OCI-LY3 (cell line): ENCODE data around the gene KLHDC3.

Source experiments
- H2AFZ ChIP-seq: fragments of 200-600, 300-600 bp; shearing (Covaris generic); 2 replicates; pipeline ENCODE4 v1.6.0; 2014; ENCODE audit warnings: antibody characterized with exemption, low read depth, low read length
- H3K27ac ChIP-seq: fragments of 200-600, 300-600 bp; sonication (generic); 2 replicates; pipeline ENCODE4 v1.5.1; 2014; ENCODE audit warnings: mild to moderate bottlenecking, low read length, moderate library complexity, mixed read lengths
- H3K27me3 ChIP-seq: fragments of 200-600, 300-600 bp; sonication (generic); 2 replicates; pipeline ENCODE4 v1.6.1; 2014; ENCODE audit warnings: low read depth, low read length, mixed read lengths
- H3K36me3 ChIP-seq: fragments of 200-600, 300-600 bp; sonication (generic); replicated peaks from 2 replicates; pipeline ENCODE3; 2014; ENCODE audit warnings: low read depth, low read length, mixed read lengths
- H3K4me1 ChIP-seq: fragments of 300-600, 200-600 bp; sonication (generic); 2 replicates; pipeline ENCODE4 v1.6.1; 2014; ENCODE audit warnings: low read length, mixed read lengths
- H3K4me2 ChIP-seq: fragments of 200-600, 300-600 bp; sonication (generic); 2 replicates; pipeline ENCODE4 v1.6.1; 2014; ENCODE audit warnings: low read length, mixed read lengths
- H3K4me3 ChIP-seq: fragments of 300-600, 200-600 bp; sonication (generic); 2 replicates; pipeline ENCODE4 v1.5.1; 2014; ENCODE audit warnings: antibody characterized with exemption, mild to moderate bottlenecking, low read length, moderate library complexity
- H3K79me2 ChIP-seq: fragments of 300-600, 200-600 bp; shearing (Covaris generic); 2 replicates; pipeline ENCODE4 v1.6.1; 2014; ENCODE audit warnings: mild to moderate bottlenecking, low read length, mixed read lengths
- H3K9ac ChIP-seq: fragments of 300-600, 200-600 bp; shearing (Covaris generic); 2 replicates; pipeline ENCODE4 v1.6.0; 2014; ENCODE audit warnings: mild to moderate bottlenecking, low read length, moderate library complexity
- H3K9me3 ChIP-seq: fragments of 200-600, 300-600 bp; shearing (Covaris generic); 2 replicates; pipeline ENCODE4 v1.6.1; 2014; ENCODE audit warnings: low read length, mixed read lengths; ENCODE audit not compliant: insufficient read depth
- H4K20me1 ChIP-seq: fragments of 200-600, 300-600 bp; sonication (generic); 2 replicates; pipeline ENCODE4 v1.6.1; 2016; ENCODE audit warnings: low read length, mixed read lengths; ENCODE audit not compliant: insufficient read depth
- CTCF ChIP-seq: fragments of 200-600, 300-600 bp; sonication (generic); IDR thresholded peaks from 2 replicates; pipeline ENCODE4 v1.5.1; 2014; ENCODE audit warnings: antibody characterized with exemption, low read length, low read depth
- EZH2phosphoT487 ChIP-seq: fragments of 200-600 bp; shearing (Covaris generic); IDR thresholded peaks from 2 replicates; pipeline ENCODE4 v1.6.1; 2018; ENCODE audit warnings: antibody characterized with exemption, mixed run types, low read depth

KLHDC3 gene

GRCh38 chr6:42978839-42979522, 35.1 kb upstream of the KLHDC3 start, which contains the start of gene PEX6:
Gene PEX6 (minus strand): TSS chr6:42979181. CDS start chr6:42979150, 31 bp downstream.
- Histone ChIP-seq H3K9me3 (no peaks in the 10 kb centered on the region), H3K4me2 (peak within 1 kb of the TSS; percentile 96), H4K20me1 (no peaks in the 10 kb centered on the region), H3K79me2 (peaks cover 26% of the 10 kb centered on the region), H3K27ac (peak within 1 kb of the TSS; percentile 76), H3K4me1 (peaks cover 19% of the 10 kb centered on the region; the same call in 1 of the 2 replicates), H3K4me3 (peak within 1 kb of the TSS; percentile 91), H3K36me3 (peaks cover 8% of the 10 kb centered on the region), H3K9ac (peak within 1 kb of the TSS; percentile 93), H2AFZ (peak within 1 kb of the TSS; percentile 96), H3K27me3 (no peaks in the 10 kb centered on the region)
- TF ChIP-seq EZH2phosphoT487 (no peak), CTCF (no peak)

- Histone ChIP-seq H3K27me3 (no peaks in the 10 kb centered on the region), H3K9ac (peak overlapping the region; percentile 93), H3K79me2 (peaks cover 28% of the 10 kb centered on the region), H3K4me3 (peak overlapping the region; percentile 91), H3K9me3 (no peaks in the 10 kb centered on the region), H3K27ac (peak overlapping the region; percentile 76), H3K4me2 (peak overlapping the region; percentile 96), H2AFZ (peak overlapping the region; percentile 96), H3K36me3 (peaks cover 7% of the 10 kb centered on the region), H4K20me1 (no peaks in the 10 kb centered on the region), H3K4me1 (peaks cover 19% of the 10 kb centered on the region; the same call in 1 of the 2 replicates)
- TF ChIP-seq CTCF (no peak), EZH2phosphoT487 (no peak)
These were observed 34.4 kb upstream of the KLHDC3 start for GRCh38 chr6:42979523-42980177.

- H3K4me3 ChIP-seq, result no peak overlapping the region
- no peak overlapping the region for H3K27ac ChIP-seq
- peaks cover 24% of the 10 kb centered on the region for H3K4me1 ChIP-seq
- H2AFZ ChIP-seq, result no peak overlapping the region
- H3K36me3 ChIP-seq, result peaks cover 6% of the 10 kb centered on the region
- H3K27me3 ChIP-seq, result no peaks in the 10 kb centered on the region
- no peak overlapping the region for H3K9ac ChIP-seq
- H3K4me2 ChIP-seq, result no peak overlapping the region
- H3K79me2 ChIP-seq, result peaks cover 45% of the 10 kb centered on the region
- no peaks in the 10 kb centered on the region for H4K20me1 ChIP-seq
- no peak for TF ChIP-seq EZH2phosphoT487
- TF ChIP-seq CTCF, result no peak
- H3K9me3 ChIP-seq, result no peaks in the 10 kb centered on the region
These were observed 32.2 kb upstream of the KLHDC3 start for GRCh38 chr6:42981836-42982235.
